DND-41 (cell line): ENCODE measurements around the gene ADARB2.

Experiments
- ATAC-seq: fragments of 200-7000 bp; cut with Tn5 transposase; 3 replicates; pipeline ENCODE4 v1.9.1; 2021; ENCODE audit warnings: low read depth; ENCODE audit not compliant: insufficient read depth
- DNase-seq: peaks from one replicate; pipeline ENCODE4 v3.0.0-alpha.2; 2020
- H2AFZ ChIP-seq: 2 replicates; pipeline ENCODE4 v1.6.0; 2012; ENCODE audit warnings: low read depth, low read length
- H3K27ac ChIP-seq: 2 replicates; pipeline ENCODE4 v1.5.1; 2012; ENCODE audit warnings: low read length, inconsistent platforms
- H3K27me3 ChIP-seq: fragments of 200-600 bp; sonication (generic); 2 replicates; pipeline ENCODE4 v1.6.0; 2012; ENCODE audit warnings: low read length, mild to moderate bottlenecking, inconsistent platforms; ENCODE audit not compliant: insufficient read depth, poor library complexity
- H3K36me3 ChIP-seq: 2 replicates; pipeline ENCODE4 v1.5.1; 2012; ENCODE audit warnings: low read length, inconsistent platforms; ENCODE audit not compliant: insufficient read depth
- H3K4me1 ChIP-seq: 2 replicates; pipeline ENCODE4 v1.5.1; 2012; ENCODE audit warnings: mild to moderate bottlenecking, low read length; ENCODE audit not compliant: insufficient read depth
- H3K4me2 ChIP-seq: 2 replicates; pipeline ENCODE4 v1.6.0; 2012; ENCODE audit warnings: mild to moderate bottlenecking, moderate library complexity, low read length, inconsistent platforms; ENCODE audit not compliant: insufficient read depth
- H3K4me3 ChIP-seq, 2 experiments: fragments of 200-600 bp in 1 of 2; shearing (Covaris generic) in 1 of 2; 2 replicates each; pipeline ENCODE4 v1.5.1; 2012 to 2016; ENCODE audit warnings: inconsistent platforms in 2 of 2, low read length in 2 of 2, mild to moderate bottlenecking in 2 of 2, low read depth in 1 of 2, moderate library complexity in 1 of 2
- H3K79me2 ChIP-seq: 2 replicates; pipeline ENCODE4 v1.6.0; 2012; ENCODE audit warnings: low read length, inconsistent platforms; ENCODE audit not compliant: insufficient read depth
- H3K9ac ChIP-seq: 2 replicates; pipeline ENCODE4 v1.6.0; 2012; ENCODE audit warnings: low read depth, mild to moderate bottlenecking, inconsistent platforms, low read length, moderate library complexity
- H3K9me3 ChIP-seq: 2 replicates; pipeline ENCODE4 v1.5.1; 2012; ENCODE audit warnings: low read length, moderate library complexity, mild to moderate bottlenecking, inconsistent platforms; ENCODE audit not compliant: insufficient read depth, severe bottlenecking
- H4K20me1 ChIP-seq: 2 replicates; pipeline ENCODE4 v1.6.0; 2012; ENCODE audit warnings: low read length; ENCODE audit not compliant: insufficient read depth
- CTCF ChIP-seq: IDR thresholded peaks from 2 replicates; pipeline ENCODE4 v1.5.1; 2012; ENCODE audit warnings: borderline replicate concordance, low read length, moderate library complexity, mild to moderate bottlenecking; ENCODE audit not compliant: poor library complexity, severe bottlenecking; ENCODE audit errors: extremely low read depth
- EZH2 ChIP-seq: IDR thresholded peaks from 3 replicates; pipeline ENCODE4 v1.6.1; 2012; ENCODE audit warnings: borderline replicate concordance, low read depth, mild to moderate bottlenecking, moderate library complexity, low read length, inconsistent platforms; ENCODE audit not compliant: severe bottlenecking

The ADARB2 gene

GRCh38 chr10:1370298-1370697 lies 367.0 kb downstream of the ADARB2 start:
- TF ChIP-seq EZH2 (no peak), CTCF (no peak)
- no peaks in the 10 kb centered on the region for H3K27me3 ChIP-seq
- H2AFZ ChIP-seq, result no peak overlapping the region
- H4K20me1 ChIP-seq, result no peaks in the 10 kb centered on the region
- no peaks in the 10 kb centered on the region for H3K79me2 ChIP-seq
- ATAC-seq (no peak), DNase-seq (no peak)
- H3K4me3 ChIP-seq, result no peak overlapping the region
- H3K4me1 ChIP-seq, result no peaks in the 10 kb centered on the region
- no peaks in the 10 kb centered on the region for H3K36me3 ChIP-seq
- no peaks in the 10 kb centered on the region for H3K9me3 ChIP-seq
- H3K9ac ChIP-seq, result no peak overlapping the region
- no peak overlapping the region for H3K4me2 ChIP-seq
- no peak overlapping the region for H3K27ac ChIP-seq

GRCh38 chr10:1369665-1370064 lies 367.7 kb downstream of the ADARB2 start:
- Histone ChIP-seq H3K4me1 (no peaks in the 10 kb centered on the region), H3K4me3 (no peak overlapping the region), H3K4me2 (no peak overlapping the region), H3K27ac (no peak overlapping the region), H3K9ac (no peak overlapping the region), H3K9me3 (no peaks in the 10 kb centered on the region), H2AFZ (no peak overlapping the region), H4K20me1 (no peaks in the 10 kb centered on the region), H3K79me2 (no peaks in the 10 kb centered on the region), H3K36me3 (no peaks in the 10 kb centered on the region), H3K27me3 (no peaks in the 10 kb centered on the region)
- DNase-seq, result no peak
- ATAC-seq, result no peak
- TF ChIP-seq CTCF (no peak), EZH2 (no peak)

GRCh38 chr10:1369197-1369596 lies 368.1 kb downstream of the ADARB2 start:
- Histone ChIP-seq H3K79me2 (no peaks in the 10 kb centered on the region), H3K4me3 (no peak overlapping the region), H2AFZ (no peak overlapping the region), H3K9ac (no peak overlapping the region), H3K27ac (no peak overlapping the region), H4K20me1 (no peaks in the 10 kb centered on the region), H3K4me2 (no peak overlapping the region), H3K9me3 (no peaks in the 10 kb centered on the region), H3K4me1 (no peaks in the 10 kb centered on the region), H3K36me3 (no peaks in the 10 kb centered on the region), H3K27me3 (no peaks in the 10 kb centered on the region)
- TF ChIP-seq CTCF (no peak), EZH2 (no peak)
- ATAC-seq, result no peak
- DNase-seq, result no peak

GRCh38 chr10:1368842-1369171 lies 368.5 kb downstream of the ADARB2 start:
- TF ChIP-seq EZH2 (no peak), CTCF (peak; percentile 27)
- H3K9me3 ChIP-seq, result no peaks in the 10 kb centered on the region
- H3K9ac ChIP-seq, result no peak overlapping the region
- H4K20me1 ChIP-seq, result no peaks in the 10 kb centered on the region
- ATAC-seq (peak; percentile 60; the same call in 1 of the 3 replicates), DNase-seq (no peak)
- no peak overlapping the region for H2AFZ ChIP-seq
- no peaks in the 10 kb centered on the region for H3K36me3 ChIP-seq
- no peak overlapping the region for H3K4me3 ChIP-seq
- H3K27me3 ChIP-seq, result no peaks in the 10 kb centered on the region
- no peak overlapping the region for H3K4me2 ChIP-seq
- no peaks in the 10 kb centered on the region for H3K4me1 ChIP-seq
- H3K27ac ChIP-seq, result no peak overlapping the region
- H3K79me2 ChIP-seq, result no peaks in the 10 kb centered on the region
